Upper lobe of left lung (tissue), 6 donors: ENCODE data around the gene VASH2. TPM values are rescaled to one million over a fixed set of nuclear protein-coding genes. Genes with fewer than 3 reads are reported as not detected.
"Not testable (repeated sequence)": the region's sequence is repeated elsewhere in the genome, so short reads cannot be mapped to it uniquely, and the experiment has no call there.

Experiments
- ATAC-seq, 2 donors: fragments of 200-7000 bp; cut with Tn5 transposase; one replicate each; pipeline ENCODE4 v1.9.1; 2022; ENCODE audit warnings: mild to moderate bottlenecking in 2 of 2, moderate library complexity in 2 of 2; ENCODE audit not compliant: low FRiP score in 2 of 2
- DNase-seq, 2 donors: peaks; one replicate each; pipeline ENCODE4 v3.0.0-alpha.2; 2019 to 2020
- H3K27ac ChIP-seq, 4 donors: fragments of 200-600 bp; sonication (generic); one replicate each; pipeline ENCODE4 v1.5.1; 2016 to 2019
- H3K27me3 ChIP-seq, 4 donors: fragments of 200-600 bp; sonication (generic); one replicate each; pipeline ENCODE4 v1.5.1; 2017 to 2019
- H3K36me3 ChIP-seq, 4 donors: fragments of 200-600 bp; sonication (generic); one replicate each; pipeline ENCODE4 v1.5.1; 2016 to 2019
- H3K4me1 ChIP-seq, 4 donors: fragments of 200-600 bp; sonication (generic); one replicate each; pipeline ENCODE4 v1.5.1; 2018 to 2019
- H3K4me3 ChIP-seq, 4 donors: fragments of 200-600 bp; sonication (generic); one replicate each; pipeline ENCODE4 v1.5.1; 2017 to 2019; ENCODE audit warnings: mild to moderate bottlenecking in 2 of 4, moderate library complexity in 1 of 4
- H3K9me3 ChIP-seq, 4 donors: fragments of 200-600 bp; sonication (generic); one replicate each; pipeline ENCODE4 v1.5.1; 2018 to 2019
- CTCF ChIP-seq, 6 experiments: fragments of 450-650 bp in 4 of 6; fragments of 200-600 bp in 2 of 6; sonication (generic) in 2 of 6; IDR thresholded peaks; one replicate each; pipeline ENCODE4 v1.5.1; 2016 to 2019; ENCODE audit warnings: antibody characterized with exemption in 6 of 6
- EP300 ChIP-seq, 4 donors: sonication (generic); formaldehyde crosslinking; IDR thresholded peaks; one replicate each; pipeline ENCODE4 v1.5.1; 2017; ENCODE audit warnings: antibody characterized with exemption in 4 of 4, control low read depth in 2 of 4
- POLR2A ChIP-seq, 4 donors: fragments of 450-650 bp; IDR thresholded peaks; one replicate each; pipeline ENCODE4 v1.5.1; 2016 to 2017; ENCODE audit warnings: antibody characterized with exemption in 4 of 4, mild to moderate bottlenecking in 2 of 4
- POLR2AphosphoS5 ChIP-seq, 2 donors: sonication (generic); formaldehyde crosslinking; IDR thresholded peaks; one replicate each; pipeline ENCODE4 v1.5.1; 2017; ENCODE audit warnings: antibody characterized with exemption in 2 of 2
- WGBS, 2 donors: methylation state at CpG; one replicate each; pipeline ENCODE4 v1.1.5; 2017 to 2018; 5-methylcytosine and 5-hydroxymethylcytosine counted together
- total RNA-seq, 6 donors: library from RNA; depleted of rRNA in 4 of 6; stranded (reverse); fragments of >200 nt in 4 of 6; gene quantifications; one replicate each; pipeline versions ENCODE4 v1.1.0 to v1.2.1, GENCODE V29; 2016 to 2021
- donor health status: DM: no; HTN: no; CAD: no; lungs with moderate emphysema.
- donor health status: DM: no; HTN: yes; CAD: no; lungs with severe emphysema.

Gene VASH2
- total RNA-seq, 6 donors from 2014 or later: 0.30 to 3.1 (median 1.4) TPM

- DNase-seq: no peak
- 22 to 52% methylated on average over 1 of the region's 1 CpG for WGBS, 2 donors
- TF ChIP-seq POLR2A (IDR thresholded peaks at IDR 0.05): no peak
- TF ChIP-seq CTCF (IDR thresholded peaks at IDR 0.05): no peak
- no peak for TF ChIP-seq EP300 (IDR thresholded peaks at IDR 0.05)
- TF ChIP-seq POLR2AphosphoS5 (IDR thresholded peaks at IDR 0.05): no peak
- ATAC-seq: no peak
- Histone ChIP-seq H3K27me3 (no peaks in the 10 kb centered on the region), H3K4me1 (no peaks in the 10 kb centered on the region), H3K9me3 (no peaks in the 10 kb centered on the region), H3K27ac (no peak overlapping the region), H3K4me3 (no peak overlapping the region), H3K36me3 (peaks cover 0 to 42% (median 9%) of the 10 kb centered on the region in 4 donors)
These were observed 39.9 kb downstream of the VASH2 start for GRCh38 chr1:212990276-212990675.

GRCh38 chr1:212993960-212994359, 43.6 kb downstream of the VASH2 start:
- not testable (repeated sequence) for H3K9me3 ChIP-seq, H3K27me3 ChIP-seq, H3K4me3 ChIP-seq, H3K27ac ChIP-seq, ATAC-seq, DNase-seq, H3K4me1 ChIP-seq
- H3K36me3 ChIP-seq: peaks cover 3 to 74% (median 21%) of the 10 kb centered on the region in 4 donors
- 98 to 99% methylated on average over 8 of the region's 8 CpGs for WGBS, 2 donors

- Histone ChIP-seq H3K4me3 (no peak overlapping the region), H3K9me3 (no peaks in the 10 kb centered on the region), H3K27me3 (no peaks in the 10 kb centered on the region), H3K27ac (no peak overlapping the region), H3K36me3 (peaks cover 3 to 73% (median 24%) of the 10 kb centered on the region in 4 donors), H3K4me1 (no peaks in the 10 kb centered on the region)
- WGBS, 2 donors: 79 to 84% methylated on average over 3 of the region's 3 CpGs
- TF ChIP-seq POLR2AphosphoS5 (IDR thresholded peaks at IDR 0.05) (no peak), CTCF (IDR thresholded peaks at IDR 0.05) (no peak)
- no peak for DNase-seq
- no peak for ATAC-seq
These were observed 44.6 kb downstream of the VASH2 start for GRCh38 chr1:212994926-212995325.

- Histone ChIP-seq H3K4me1 (no peaks in the 10 kb centered on the region), H3K27me3 (no peaks in the 10 kb centered on the region), H3K4me3 (no peak overlapping the region), H3K27ac (no peak overlapping the region), H3K36me3 (peaks cover 5 to 86% (median 48%) of the 10 kb centered on the region in 4 donors), H3K9me3 (no peaks in the 10 kb centered on the region)
- WGBS, 2 donors: 92 to 95% methylated on average over 3 of the region's 3 CpGs
- ATAC-seq (no peak), DNase-seq (no peak)
- TF ChIP-seq EP300 (IDR thresholded peaks at IDR 0.05) (no peak), POLR2AphosphoS5 (IDR thresholded peaks at IDR 0.05) (no peak), POLR2A (IDR thresholded peaks at IDR 0.05) (no peak), CTCF (IDR thresholded peaks at IDR 0.05) (no peak)
These were observed 52.9 kb downstream of the VASH2 start for GRCh38 chr1:213003256-213003655.

GRCh38 chr1:213008564-213008963, 58.2 kb downstream of the VASH2 start:
- Histone ChIP-seq H3K27ac (no peak overlapping the region), H3K4me3 (no peak overlapping the region), H3K27me3 (no peaks in the 10 kb centered on the region), H3K9me3 (no peaks in the 10 kb centered on the region), H3K36me3 (peaks cover 5 to 73% (median 31%) of the 10 kb centered on the region in 4 donors), H3K4me1 (peaks cover 0 to 4% (median under 1%) of the 10 kb centered on the region in 4 donors)
- TF ChIP-seq CTCF (IDR thresholded peaks at IDR 0.05): no peak
- no peak for TF ChIP-seq EP300 (IDR thresholded peaks at IDR 0.05)
- no peak for TF ChIP-seq POLR2A (IDR thresholded peaks at IDR 0.05)
- no peak for TF ChIP-seq POLR2AphosphoS5 (IDR thresholded peaks at IDR 0.05)
- 78 to 79% methylated on average over 2 of the region's 2 CpGs for WGBS, 2 donors
- no peak for DNase-seq
- ATAC-seq: no peak
